Suppressor macrophage treated with lipopolysaccharide for 4 hours (primary cell): Measurements from ENCODE around the gene DSPP.
"Not testable (repeated sequence)": the region's sequence is repeated elsewhere in the genome, so short reads cannot be mapped to it uniquely, and the experiment has no call there.

Experiments used
- DNase-seq: peaks from one replicate; pipeline ENCODE4 v3.0.0-alpha.2; 2020

Gene DSPP

GRCh38 chr4:87608229-87608628 is at the start of gene DSPP:
Gene DSPP (plus strand): TSS chr4:87608529. CDS start chr4:87610909, 2,380 bp downstream.
- DNase-seq, result no peak

GRCh38 chr4:87559090-87559837 is 49.1 kb upstream of the DSPP start:
- no peak for DNase-seq

GRCh38 chr4:87560802-87561201 is 47.5 kb upstream of the DSPP start:
- DNase-seq, result peak; percentile 18

GRCh38 chr4:87565746-87566145 is 42.6 kb upstream of the DSPP start:
- no peak for DNase-seq

GRCh38 chr4:87566276-87566675 is 42.1 kb upstream of the DSPP start:
- no peak for DNase-seq

GRCh38 chr4:87567191-87567590 is 41.1 kb upstream of the DSPP start:
- DNase-seq, result no peak

- no peak for DNase-seq
Observed at GRCh38 chr4:87570290-87570805, 38.0 kb upstream of the DSPP start.

- DNase-seq, result not testable (repeated sequence)
Observed at GRCh38 chr4:87574376-87574775, 34.0 kb upstream of the DSPP start.

GRCh38 chr4:87574996-87575395 is 33.3 kb upstream of the DSPP start:
- DNase-seq, result no peak

- no peak for DNase-seq
Observed at GRCh38 chr4:87575408-87575807, 32.9 kb upstream of the DSPP start.

- no peak for DNase-seq
Observed at GRCh38 chr4:87575983-87576382, 32.3 kb upstream of the DSPP start.

- DNase-seq, result no peak
Observed at GRCh38 chr4:87579478-87579877, 28.9 kb upstream of the DSPP start.

- DNase-seq, result no peak
Observed at GRCh38 chr4:87580057-87580456, 28.3 kb upstream of the DSPP start.

GRCh38 chr4:87584222-87584908 is 24.0 kb upstream of the DSPP start:
- DNase-seq, result no peak

- peak; percentile 74 for DNase-seq
Observed at GRCh38 chr4:87589531-87589930, 18.8 kb upstream of the DSPP start.

- DNase-seq, result no peak
Observed at GRCh38 chr4:87592124-87592523, 16.2 kb upstream of the DSPP start.

GRCh38 chr4:87601361-87601760 is 7.0 kb upstream of the DSPP start:
- peak; percentile 42 for DNase-seq

- no peak for DNase-seq
Observed at GRCh38 chr4:87614292-87614890, 6.1 kb downstream of the DSPP start.

GRCh38 chr4:87616268-87616667 is 7.9 kb downstream of the DSPP start:
- no peak for DNase-seq

GRCh38 chr4:87620086-87620485 is 11.8 kb downstream of the DSPP start:
- no peak for DNase-seq

GRCh38 chr4:87620491-87620890 is 12.2 kb downstream of the DSPP start:
- DNase-seq, result no peak

- DNase-seq, result no peak
Observed at GRCh38 chr4:87622303-87622702, 14.0 kb downstream of the DSPP start.

- DNase-seq, result peak; percentile 16
Observed at GRCh38 chr4:87624698-87625097, 16.4 kb downstream of the DSPP start.

GRCh38 chr4:87631668-87632067 is 23.3 kb downstream of the DSPP start:
- no peak for DNase-seq
